PC-9 (cell line): ENCODE results near the gene PKP2. TPM values are rescaled to one million over a fixed set of nuclear protein-coding genes. Genes with fewer than 3 reads are reported as not detected.

ENCODE experiments used
- BruUV-seq: library from RNA; stranded (reverse); fragments of 400-500 nt; replicated peaks from 2 replicates; lab custom pipeline; 2021; lab: Mats Ljungman, UMichigan
- CTCF ChIA-PET: fragments of 300-600 bp; sonication (Branson Sonifier 250); formaldehyde crosslinking; loops from one replicate; lab custom pipeline; 2022; ENCODE audit warnings: antibody characterized with exemption; lab: Charles Lee
- POLR2A ChIA-PET: fragments of 300-600 bp; sonication (Branson Sonifier 250); formaldehyde crosslinking; loops from one replicate; lab custom pipeline; 2022; ENCODE audit warnings: antibody characterized with exemption; ENCODE audit not compliant: unreplicated experiment; lab: Charles Lee
- DNase-seq, 2 experiments: peaks; one replicate each; pipeline versions ENCODE4 v3.0.0 to v3.0.0-alpha.2; 2015 to 2022; ENCODE audit warnings: mixed read lengths in 1 of 2
- H2AFZ ChIP-seq: fragments of 200-600 bp; sonication (generic); 2 replicates; pipeline ENCODE4 v1.8.1; 2017; ENCODE audit warnings: antibody characterized with exemption
- H3F3A ChIP-seq: fragments of 200-600 bp; sonication (generic); 2 replicates; pipeline ENCODE4 v1.8.1; 2017; ENCODE audit warnings: antibody characterized with exemption, mild to moderate bottlenecking, low read depth; ENCODE audit not compliant: insufficient read depth
- H3K27ac ChIP-seq: fragments of 200-600 bp; sonication (generic); 2 replicates; pipeline ENCODE4 v1.6.1; 2016; ENCODE audit warnings: mixed run types
- H3K27me3 ChIP-seq: fragments of 200-600 bp; sonication (generic); 2 replicates; pipeline ENCODE4 v1.6.1; 2016; ENCODE audit warnings: low read depth, mixed run types; ENCODE audit not compliant: insufficient read depth
- H3K36me3 ChIP-seq: fragments of 200-600 bp; sonication (generic); 2 replicates; pipeline ENCODE4 v1.6.1; 2016; ENCODE audit warnings: low read depth, mixed run types
- H3K4me1 ChIP-seq: fragments of 200-600 bp; sonication (generic); replicated peaks from 2 replicates; pipeline ENCODE4 v1.6.1; 2016; ENCODE audit warnings: mixed run types; ENCODE audit not compliant: insufficient read depth
- H3K4me2 ChIP-seq: fragments of 200-600 bp; sonication (generic); 2 replicates; pipeline ENCODE4 v1.6.1; 2017; ENCODE audit warnings: mixed run types
- H3K4me3 ChIP-seq: fragments of 200-600 bp; sonication (generic); 2 replicates; pipeline ENCODE4 v1.6.1; 2016; ENCODE audit warnings: mixed run types
- H3K79me2 ChIP-seq: fragments of 200-600 bp; sonication (generic); 2 replicates; pipeline ENCODE4 v1.6.1; 2017; ENCODE audit warnings: low read depth, mixed run types
- H3K9me2 ChIP-seq: fragments of 200-600 bp; sonication (generic); 2 replicates; pipeline ENCODE4 v1.8.1; 2017; ENCODE audit warnings: mild to moderate bottlenecking; ENCODE audit not compliant: insufficient read depth
- H3K9me3 ChIP-seq: fragments of 200-600 bp; sonication (generic); 2 replicates; pipeline ENCODE4 v1.8.1; 2016; ENCODE audit warnings: low read depth; ENCODE audit not compliant: insufficient read depth
- H4K20me1 ChIP-seq: fragments of 200-600 bp; sonication (generic); 2 replicates; pipeline ENCODE4 v1.8.1; 2017; ENCODE audit not compliant: insufficient read depth
- EZH2 ChIP-seq: fragments of 200-600 bp; sonication (generic); IDR thresholded peaks from 2 replicates; pipeline ENCODE4 v1.8.0; 2017; ENCODE audit warnings: antibody characterized with exemption, low read depth
- intact Hi-C: fragments of 100-400 bp; cut with micrococcal nuclease; formaldehyde crosslinking; loops from one replicate; pipeline ENCODE4 v1.10.0; 2022; ENCODE audit not compliant: unreplicated experiment
- total RNA-seq: library from RNA; stranded (reverse); gene quantifications from 2 replicates; pipeline ENCODE4 v1.2.3, GENCODE V29; 2021
- TF ChIP-seq, protein P1 (sequence below): fragments of 200-600 bp; sonication (generic); conservative IDR thresholded peaks from 2 replicates; pipeline ENCODE4 v1.6.1; 2017; ENCODE audit warnings: mixed run types, antibody characterized with exemption, mild to moderate bottlenecking, moderate library complexity

The PKP2 gene
- total RNA-seq, 1 experiment from 2014 or later, result 88.1 TPM

DNA sequence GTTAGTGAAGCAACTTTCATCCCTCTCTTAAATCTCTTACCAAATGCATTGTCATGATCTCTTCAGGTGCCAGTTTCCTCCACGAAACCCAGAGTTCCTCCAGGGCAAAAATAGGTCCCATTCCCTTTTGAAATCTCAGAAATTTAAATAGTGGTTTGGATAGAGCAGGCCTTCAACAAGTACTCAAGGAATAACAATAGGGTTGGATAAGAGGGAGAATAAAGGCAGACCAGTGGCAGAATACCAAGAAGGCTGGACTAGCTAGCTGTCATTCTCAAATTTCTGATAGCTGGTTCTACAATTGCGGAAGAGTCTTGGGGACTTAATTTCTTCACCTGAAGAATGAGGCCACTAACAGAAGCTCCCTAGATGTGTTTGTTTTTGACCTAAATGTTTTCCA is 62.5 kb downstream of the PKP2 start:
- ChIA-PET POLR2A (no interaction called here), CTCF (no interaction called here)
- H3K79me2 ChIP-seq, result no peaks in the 10 kb centered on the region
- H4K20me1 ChIP-seq, result no peaks in the 10 kb centered on the region
- DNase-seq, result no peak
- TF ChIP-seq, protein P1, sequence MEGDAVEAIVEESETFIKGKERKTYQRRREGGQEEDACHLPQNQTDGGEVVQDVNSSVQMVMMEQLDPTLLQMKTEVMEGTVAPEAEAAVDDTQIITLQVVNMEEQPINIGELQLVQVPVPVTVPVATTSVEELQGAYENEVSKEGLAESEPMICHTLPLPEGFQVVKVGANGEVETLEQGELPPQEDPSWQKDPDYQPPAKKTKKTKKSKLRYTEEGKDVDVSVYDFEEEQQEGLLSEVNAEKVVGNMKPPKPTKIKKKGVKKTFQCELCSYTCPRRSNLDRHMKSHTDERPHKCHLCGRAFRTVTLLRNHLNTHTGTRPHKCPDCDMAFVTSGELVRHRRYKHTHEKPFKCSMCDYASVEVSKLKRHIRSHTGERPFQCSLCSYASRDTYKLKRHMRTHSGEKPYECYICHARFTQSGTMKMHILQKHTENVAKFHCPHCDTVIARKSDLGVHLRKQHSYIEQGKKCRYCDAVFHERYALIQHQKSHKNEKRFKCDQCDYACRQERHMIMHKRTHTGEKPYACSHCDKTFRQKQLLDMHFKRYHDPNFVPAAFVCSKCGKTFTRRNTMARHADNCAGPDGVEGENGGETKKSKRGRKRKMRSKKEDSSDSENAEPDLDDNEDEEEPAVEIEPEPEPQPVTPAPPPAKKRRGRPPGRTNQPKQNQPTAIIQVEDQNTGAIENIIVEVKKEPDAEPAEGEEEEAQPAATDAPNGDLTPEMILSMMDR, result no peak
- TF ChIP-seq EZH2, result no peak
- H3K4me3 ChIP-seq, result no peak overlapping the region
- H2AFZ ChIP-seq, result no peak overlapping the region
- H3K4me2 ChIP-seq, result no peak overlapping the region
- H3K27me3 ChIP-seq, result no peaks in the 10 kb centered on the region
- H3K36me3 ChIP-seq, result peaks cover 10% of the 10 kb centered on the region; the same call in 1 of the 2 replicates
- no peaks in the 10 kb centered on the region for H3K9me3 ChIP-seq
- no peak overlapping the region for H3K27ac ChIP-seq
- H3K4me1 ChIP-seq, result peaks cover 10% of the 10 kb centered on the region; the same call in 1 of the 2 replicates
- H3F3A ChIP-seq, result peaks cover 5% of the 10 kb centered on the region; the same call in 1 of the 2 replicates
- no TSS peak for BruUV-seq
- H3K9me2 ChIP-seq, result no peaks in the 10 kb centered on the region
- intact Hi-C loops, result no loop called here

DNA sequence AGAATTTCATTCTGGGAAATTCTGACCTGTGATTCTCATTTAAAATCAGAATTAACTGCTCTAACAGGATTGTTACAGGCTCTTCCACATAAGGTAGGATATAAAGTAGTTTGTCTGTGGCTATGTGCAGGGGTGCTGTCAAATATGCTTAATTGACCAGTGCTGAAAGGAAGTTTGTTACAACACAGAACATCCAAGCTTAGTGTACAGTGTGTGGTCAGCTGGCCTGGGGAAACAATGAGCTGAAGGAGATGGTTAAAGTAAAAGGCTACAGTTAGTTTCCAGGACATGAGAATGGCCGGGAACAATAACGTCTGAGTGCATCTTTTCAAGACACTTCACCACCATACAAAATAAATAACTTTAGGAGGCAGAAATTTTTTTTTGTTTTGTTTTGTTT is 68.0 kb downstream of the PKP2 start:
- Histone ChIP-seq H3K4me1 (no peaks in the 10 kb centered on the region), H3K27me3 (no peaks in the 10 kb centered on the region), H3K4me2 (no peak overlapping the region), H3K9me2 (no peaks in the 10 kb centered on the region; the same call in 1 of the 2 replicates), H2AFZ (no peak overlapping the region), H3K9me3 (no peaks in the 10 kb centered on the region), H3F3A (no peaks in the 10 kb centered on the region), H3K79me2 (no peaks in the 10 kb centered on the region), H3K36me3 (peaks cover 17% of the 10 kb centered on the region; the same call in 1 of the 2 replicates), H4K20me1 (no peaks in the 10 kb centered on the region), H3K27ac (no peak overlapping the region), H3K4me3 (no peak overlapping the region)
- BruUV-seq, result no TSS peak
- ChIA-PET CTCF (no interaction called here), POLR2A (no interaction called here)
- DNase-seq, result no peak
- intact Hi-C loops, result no loop called here
- TF ChIP-seq, protein P1, result no peak
- no peak for TF ChIP-seq EZH2

DNA sequence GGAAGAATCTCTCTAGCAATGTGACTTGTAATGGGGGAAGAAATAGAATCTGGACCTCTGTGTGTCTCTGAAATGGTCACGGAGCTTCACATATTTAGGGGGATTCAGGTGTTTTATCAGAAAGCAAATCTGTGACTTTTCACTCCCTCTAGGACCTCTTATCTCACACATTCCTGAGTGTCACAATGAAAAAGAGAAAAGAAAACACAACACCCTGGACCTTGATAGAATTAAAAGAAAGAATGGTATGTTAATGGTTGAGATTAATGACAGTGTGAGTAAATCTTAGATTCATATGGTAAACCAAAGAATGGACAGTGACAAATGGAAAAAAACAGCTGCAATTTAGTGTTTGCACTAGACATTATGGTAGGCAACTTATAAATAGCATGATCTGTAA is 68.5 kb downstream of the PKP2 start:
- ChIA-PET POLR2A (no interaction called here), CTCF (no interaction called here)
- H3K9me3 ChIP-seq, result no peaks in the 10 kb centered on the region
- no peaks in the 10 kb centered on the region for H3F3A ChIP-seq
- intact Hi-C loops, result no loop called here
- H2AFZ ChIP-seq, result no peak overlapping the region
- H3K4me2 ChIP-seq, result no peak overlapping the region
- H3K4me3 ChIP-seq, result no peak overlapping the region
- no peaks in the 10 kb centered on the region; the same call in 1 of the 2 replicates for H3K9me2 ChIP-seq
- no peaks in the 10 kb centered on the region for H3K79me2 ChIP-seq
- H3K27me3 ChIP-seq, result no peaks in the 10 kb centered on the region
- DNase-seq, result no peak
- no peak overlapping the region for H3K27ac ChIP-seq
- TF ChIP-seq, protein P1, result no peak
- no peak for TF ChIP-seq EZH2
- peaks cover 17% of the 10 kb centered on the region; the same call in 1 of the 2 replicates for H3K36me3 ChIP-seq
- BruUV-seq, result no TSS peak
- H4K20me1 ChIP-seq, result no peaks in the 10 kb centered on the region
- H3K4me1 ChIP-seq, result no peaks in the 10 kb centered on the region
